Panc1 (cell line): ENCODE data around the gene TAS2R43. TPM values are rescaled to one million over a fixed set of nuclear protein-coding genes. Genes with fewer than 3 reads are reported as not detected.
"Not testable (repeated sequence)": the region's sequence is repeated elsewhere in the genome, so short reads cannot be mapped to it uniquely, and the experiment has no call there.

ENCODE experiments used
- ATAC-seq: fragments of 200-7000 bp; cut with Tn5 transposase; 2 replicates; pipeline ENCODE4 v1.9.1; 2020; ENCODE audit warnings: mild to moderate bottlenecking, moderate library complexity
- BruUV-seq: library from RNA; stranded (reverse); fragments of 400-500 nt; replicated peaks from 2 replicates; lab custom pipeline; 2021; lab: Mats Ljungman, UMichigan
- CTCF ChIA-PET: fragments of 300-600 bp; sonication (Branson Sonifier 250); formaldehyde crosslinking; loops from one replicate; lab custom pipeline; 2022; ENCODE audit warnings: antibody characterized with exemption; lab: Charles Lee
- POLR2A ChIA-PET: fragments of 300-600 bp; sonication (Branson Sonifier 250); formaldehyde crosslinking; loops from one replicate; lab custom pipeline; 2022; ENCODE audit warnings: antibody characterized with exemption; lab: Charles Lee
- DNase-seq: peaks from one replicate; pipeline ENCODE4 v3.0.0-alpha.2; 2010; ENCODE audit warnings: low read depth, low spot score
- H3K27ac ChIP-seq: 2 replicates; pipeline ENCODE4 v1.5.1; 2011; ENCODE audit warnings: mild to moderate bottlenecking, low read length, inconsistent platforms
- H3K27me3 ChIP-seq: fragments of 200-500 bp; sonication (Bioruptor generic); 2 replicates; pipeline ENCODE4 v1.6.0; 2014; ENCODE audit warnings: low read length, inconsistent platforms; ENCODE audit not compliant: control insufficient read depth, insufficient read depth
- H3K36me3 ChIP-seq: fragments of 200-500 bp; sonication (Bioruptor generic); 2 replicates; pipeline ENCODE4 v1.5.1; 2014; ENCODE audit warnings: inconsistent platforms, mild to moderate bottlenecking, low read length, moderate library complexity; ENCODE audit not compliant: control insufficient read depth, insufficient read depth
- H3K4me1 ChIP-seq: 2 replicates; pipeline ENCODE4 v1.5.1; 2011; ENCODE audit warnings: inconsistent platforms, mild to moderate bottlenecking, low read length, moderate library complexity; ENCODE audit not compliant: control insufficient read depth, insufficient read depth
- H3K4me3 ChIP-seq, 2 experiments: 2 replicates each; pipeline ENCODE4 v1.5.1; 2011 to 2012; ENCODE audit warnings: low read depth in 2 of 2, low read length in 2 of 2, mild to moderate bottlenecking in 2 of 2, inconsistent platforms in 1 of 2, moderate library complexity in 1 of 2
- H3K9me3 ChIP-seq: fragments of 200-500 bp; sonication (Bioruptor generic); 2 replicates; pipeline ENCODE4 v1.5.1; 2014; ENCODE audit warnings: low read depth, mild to moderate bottlenecking, inconsistent platforms, low read length, moderate library complexity; ENCODE audit not compliant: control insufficient read depth, insufficient read depth
- CTCF ChIP-seq: fragments of 450-650 bp; IDR thresholded peaks from 2 replicates; pipeline ENCODE4 v1.5.1; 2017; ENCODE audit warnings: mild to moderate bottlenecking
- POLR2AphosphoS5 ChIP-seq: IDR thresholded peaks from 2 replicates; pipeline ENCODE4 v1.6.1; 2012; ENCODE audit warnings: mild to moderate bottlenecking, low read depth, low read length, moderate library complexity
- REST ChIP-seq, 2 experiments: IDR thresholded peaks; 2 replicates each; pipeline ENCODE4 v1.6.1; 2011 to 2012; ENCODE audit warnings: low read depth in 2 of 2, control low read depth in 1 of 2, low read length in 1 of 2, mild to moderate bottlenecking in 1 of 2, moderate library complexity in 1 of 2; ENCODE audit not compliant: insufficient read depth in 1 of 2
- SIN3A ChIP-seq: IDR thresholded peaks from 2 replicates; pipeline ENCODE4 v1.6.1; 2012; ENCODE audit warnings: low read depth, mild to moderate bottlenecking, low read length, moderate library complexity, borderline replicate concordance; ENCODE audit not compliant: insufficient read depth
- TCF7L2 ChIP-seq: IDR thresholded peaks from 2 replicates; pipeline ENCODE4 v1.6.1; 2011; ENCODE audit warnings: mild to moderate bottlenecking, low read depth, low read length, inconsistent platforms
- in situ Hi-C: cut with HindIII; loops from 2 replicates; pipeline ENCODE4 v1.10.0; 2016; ENCODE audit warnings: low sequenced_read_pairs, low pct_unique_long_range_greater_than_20kb
- intact Hi-C: fragments of 100-400 bp; cut with micrococcal nuclease; formaldehyde crosslinking; loops from one replicate; pipeline ENCODE4 v1.10.0; 2022; ENCODE audit not compliant: unreplicated experiment
- total RNA-seq: library from RNA; stranded (reverse); gene quantifications from one replicate; pipeline ENCODE4 v1.2.1, GENCODE V29; 2021; ENCODE audit not compliant: unreplicated experiment

Gene TAS2R43
- total RNA-seq, 1 experiment from 2014 or later: 0.36 TPM

GRCh38 chr12:11059041-11059440 is 33.1 kb downstream of the TAS2R43 start:
- TF ChIP-seq POLR2AphosphoS5 (no peak), REST (IDR thresholded peaks at IDR 0.05; ENCODE audit: insufficient read depth in 1 of 2, low read depth in 2 of 2, low read length in 1 of 2) (no peak), TCF7L2 (no peak), SIN3A (no peak), CTCF (no peak)
- no peak overlapping the region for H3K27ac ChIP-seq
- POLR2A ChIA-PET: no interaction called here
- H3K4me1 ChIP-seq: no peaks in the 10 kb centered on the region
- CTCF ChIA-PET: no interaction called here
- in situ Hi-C loops: no loop called here
- DNase-seq: no peak
- H3K4me3 ChIP-seq: no peak overlapping the region
- no peaks in the 10 kb centered on the region for H3K9me3 ChIP-seq
- no TSS peak for BruUV-seq
- intact Hi-C loops: no loop called here
- ATAC-seq: no peak
- H3K27me3 ChIP-seq: no peaks in the 10 kb centered on the region
- no peaks in the 10 kb centered on the region for H3K36me3 ChIP-seq

- Histone ChIP-seq H3K4me1 (no peaks in the 10 kb centered on the region), H3K9me3 (no peaks in the 10 kb centered on the region), H3K4me3 (no peak overlapping the region), H3K36me3 (no peaks in the 10 kb centered on the region), H3K27me3 (no peaks in the 10 kb centered on the region), H3K27ac (no peak overlapping the region)
- ATAC-seq (no peak), DNase-seq (no peak)
- TF ChIP-seq REST (IDR thresholded peaks at IDR 0.05; ENCODE audit: insufficient read depth in 1 of 2, low read depth in 2 of 2, low read length in 1 of 2) (no peak), SIN3A (no peak), CTCF (no peak)
- ChIA-PET CTCF (no interaction called here), POLR2A (no interaction called here)
- BruUV-seq: no TSS peak
- in situ Hi-C loops (no loop called here), intact Hi-C loops (no loop called here)
Measured at GRCh38 chr12:11055306-11055705, 36.8 kb downstream of the TAS2R43 start.

GRCh38 chr12:11049806-11050531 is 42.1 kb downstream of the TAS2R43 start:
- H3K27me3 ChIP-seq, POLR2A ChIA-PET, DNase-seq, BruUV-seq, in situ Hi-C loops, H3K9me3 ChIP-seq, intact Hi-C loops, CTCF ChIA-PET, H3K27ac ChIP-seq, H3K36me3 ChIP-seq, H3K4me1 ChIP-seq, ATAC-seq, H3K4me3 ChIP-seq: not testable (repeated sequence)
